ENCODE data around the gene NANOG.

Gene NANOG

GRCh38 chr12:7787574-7788293 is 1.5 kb upstream of the NANOG start:
- TF ChIP-seq FOXM1 (IDR thresholded peaks at IDR 0.05; ENCODE audit: borderline replicate concordance, low read depth), result no peak
- TF ChIP-seq CEBPB (IDR thresholded peaks at IDR 0.05), result no peak
- TF ChIP-seq ZBTB7A (IDR thresholded peaks at IDR 0.05; ENCODE audit: low read depth), result no peak
- TF ChIP-seq TAF1 (IDR thresholded peaks at IDR 0.05; ENCODE audit: low read depth), result no peak
- TF ChIP-seq, protein P1, sequence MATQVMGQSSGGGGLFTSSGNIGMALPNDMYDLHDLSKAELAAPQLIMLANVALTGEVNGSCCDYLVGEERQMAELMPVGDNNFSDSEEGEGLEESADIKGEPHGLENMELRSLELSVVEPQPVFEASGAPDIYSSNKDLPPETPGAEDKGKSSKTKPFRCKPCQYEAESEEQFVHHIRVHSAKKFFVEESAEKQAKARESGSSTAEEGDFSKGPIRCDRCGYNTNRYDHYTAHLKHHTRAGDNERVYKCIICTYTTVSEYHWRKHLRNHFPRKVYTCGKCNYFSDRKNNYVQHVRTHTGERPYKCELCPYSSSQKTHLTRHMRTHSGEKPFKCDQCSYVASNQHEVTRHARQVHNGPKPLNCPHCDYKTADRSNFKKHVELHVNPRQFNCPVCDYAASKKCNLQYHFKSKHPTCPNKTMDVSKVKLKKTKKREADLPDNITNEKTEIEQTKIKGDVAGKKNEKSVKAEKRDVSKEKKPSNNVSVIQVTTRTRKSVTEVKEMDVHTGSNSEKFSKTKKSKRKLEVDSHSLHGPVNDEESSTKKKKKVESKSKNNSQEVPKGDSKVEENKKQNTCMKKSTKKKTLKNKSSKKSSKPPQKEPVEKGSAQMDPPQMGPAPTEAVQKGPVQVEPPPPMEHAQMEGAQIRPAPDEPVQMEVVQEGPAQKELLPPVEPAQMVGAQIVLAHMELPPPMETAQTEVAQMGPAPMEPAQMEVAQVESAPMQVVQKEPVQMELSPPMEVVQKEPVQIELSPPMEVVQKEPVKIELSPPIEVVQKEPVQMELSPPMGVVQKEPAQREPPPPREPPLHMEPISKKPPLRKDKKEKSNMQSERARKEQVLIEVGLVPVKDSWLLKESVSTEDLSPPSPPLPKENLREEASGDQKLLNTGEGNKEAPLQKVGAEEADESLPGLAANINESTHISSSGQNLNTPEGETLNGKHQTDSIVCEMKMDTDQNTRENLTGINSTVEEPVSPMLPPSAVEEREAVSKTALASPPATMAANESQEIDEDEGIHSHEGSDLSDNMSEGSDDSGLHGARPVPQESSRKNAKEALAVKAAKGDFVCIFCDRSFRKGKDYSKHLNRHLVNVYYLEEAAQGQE (IDR thresholded peaks at IDR 0.05; ENCODE audit: low read depth), result no peak
- TF ChIP-seq CREB1 (IDR thresholded peaks at IDR 0.05; ENCODE audit: low read depth), result no peak
- no peak for TF ChIP-seq EP300 (IDR thresholded peaks at IDR 0.05; ENCODE audit: borderline replicate concordance)
- TF ChIP-seq RAD21 (IDR thresholded peaks at IDR 0.05; ENCODE audit: low read depth), result no peak
- TF ChIP-seq NFIC (IDR thresholded peaks at IDR 0.05), result no peak
- no peak for TF ChIP-seq TCF12 (IDR thresholded peaks at IDR 0.05; ENCODE audit: low read depth)
- TF ChIP-seq TEAD4 (IDR thresholded peaks at IDR 0.05), result no peak
- no peak for TF ChIP-seq USF1 (IDR thresholded peaks at IDR 0.05)

DNA sequence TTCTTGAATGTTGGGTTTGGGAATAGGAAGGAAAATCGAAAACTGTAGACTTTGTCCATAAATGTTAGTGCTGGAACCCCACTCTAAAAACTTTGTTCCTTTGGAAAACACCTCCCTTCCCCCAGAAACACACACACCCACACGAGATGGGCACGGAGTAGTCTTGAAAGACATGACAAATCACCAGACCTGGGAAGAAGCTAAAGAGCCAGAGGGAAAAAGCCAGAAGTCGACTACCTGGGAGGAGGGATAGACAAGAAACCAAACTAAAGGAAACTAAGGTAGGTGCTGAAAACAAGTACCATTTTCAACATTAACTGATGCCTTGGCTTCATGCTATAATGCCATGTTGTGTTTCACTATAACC is 925 bp upstream of the NANOG start:
- no peak for TF ChIP-seq TCF12 (IDR thresholded peaks at IDR 0.05; ENCODE audit: low read depth)
- no peak for TF ChIP-seq YY1 (IDR thresholded peaks at IDR 0.05; ENCODE audit: low read depth)
- TF ChIP-seq, protein P1 (IDR thresholded peaks at IDR 0.05; ENCODE audit: low read depth), result no peak
- no peak for TF ChIP-seq NFIC (IDR thresholded peaks at IDR 0.05)
- TF ChIP-seq USF1 (IDR thresholded peaks at IDR 0.05), result no peak
- TF ChIP-seq ZBTB7A (IDR thresholded peaks at IDR 0.05; ENCODE audit: low read depth), result no peak
- TF ChIP-seq CEBPB (IDR thresholded peaks at IDR 0.05), result no peak
- no peak for TF ChIP-seq MAX (IDR thresholded peaks at IDR 0.05)
- TF ChIP-seq RAD21 (IDR thresholded peaks at IDR 0.05; ENCODE audit: low read depth), result no peak
- TF ChIP-seq CREB1 (IDR thresholded peaks at IDR 0.05; ENCODE audit: low read depth), result no peak
- TF ChIP-seq TAF1 (IDR thresholded peaks at IDR 0.05; ENCODE audit: low read depth), result no peak
- no peak for TF ChIP-seq TEAD4 (IDR thresholded peaks at IDR 0.05)
- TF ChIP-seq EGR1 (IDR thresholded peaks at IDR 0.05), result no peak

DNA sequence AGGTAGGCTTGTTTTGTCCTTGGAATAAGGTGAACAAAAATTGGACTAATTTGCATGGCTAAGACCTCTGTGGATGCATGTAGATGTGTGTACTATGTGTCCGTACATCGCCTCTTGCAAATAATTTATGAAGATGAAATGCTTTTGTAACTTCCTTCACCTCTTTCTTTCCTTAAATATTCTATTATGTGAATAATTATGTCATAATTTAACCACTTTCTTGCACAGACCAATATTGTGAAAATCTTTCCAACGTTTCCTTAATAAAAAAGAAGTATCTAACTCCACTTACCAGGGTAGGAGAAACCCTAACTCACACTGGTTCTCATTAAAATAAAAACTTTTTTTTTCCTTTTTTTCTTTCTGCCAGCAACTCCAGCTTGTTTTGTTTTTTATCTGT is 4.0 kb downstream of the NANOG start:
- TF ChIP-seq EP300 (IDR thresholded peaks at IDR 0.05; ENCODE audit: borderline replicate concordance) (no peak), TAF1 (IDR thresholded peaks at IDR 0.05; ENCODE audit: low read depth) (no peak), TEAD4 (IDR thresholded peaks at IDR 0.05) (no peak), TCF12 (IDR thresholded peaks at IDR 0.05; ENCODE audit: low read depth) (no peak), RAD21 (IDR thresholded peaks at IDR 0.05; ENCODE audit: low read depth) (no peak), MAX (IDR thresholded peaks at IDR 0.05) (no peak), EGR1 (IDR thresholded peaks at IDR 0.05) (no peak), USF1 (IDR thresholded peaks at IDR 0.05) (no peak), ZBTB7A (IDR thresholded peaks at IDR 0.05; ENCODE audit: low read depth) (no peak)
- TF ChIP-seq, protein P1 (IDR thresholded peaks at IDR 0.05; ENCODE audit: low read depth), result no peak

Measured in Ishikawa (cell line).